22Rv1 (cell line): ENCODE data around the gene TCHP.

Experiments
- ZFX ChIP-seq: fragments of 450-650 bp; IDR thresholded peaks from 2 replicates; pipeline ENCODE4 v1.6.1; 2017; ENCODE audit warnings: antibody characterized with exemption, borderline replicate concordance
- TF ChIP-seq, protein P1 (sequence below): fragments of 450-650 bp; IDR thresholded peaks from 2 replicates; pipeline ENCODE4 v1.5.1; 2017; ENCODE audit warnings: mild to moderate bottlenecking

DNA sequence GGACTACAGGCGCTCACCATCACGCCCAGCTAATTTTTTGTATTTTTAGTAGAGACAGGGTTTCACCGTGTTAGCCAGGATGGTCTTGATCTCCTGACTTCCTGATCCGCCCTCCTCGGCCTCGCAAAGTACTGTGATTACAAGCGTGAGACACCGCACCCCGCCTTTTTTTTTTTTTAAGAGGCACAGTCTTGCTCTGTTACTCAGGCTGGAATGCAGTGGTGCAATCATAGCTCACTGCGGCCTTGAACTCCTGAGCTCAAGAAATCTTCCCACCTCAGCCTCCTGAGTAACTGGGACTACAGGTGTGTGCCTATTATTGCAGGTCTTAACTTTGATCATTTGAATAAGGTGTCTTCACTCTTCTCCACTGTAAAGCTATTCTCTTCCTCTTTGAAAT is 14.5 kb upstream of the TCHP start:
- TF ChIP-seq, protein P1, sequence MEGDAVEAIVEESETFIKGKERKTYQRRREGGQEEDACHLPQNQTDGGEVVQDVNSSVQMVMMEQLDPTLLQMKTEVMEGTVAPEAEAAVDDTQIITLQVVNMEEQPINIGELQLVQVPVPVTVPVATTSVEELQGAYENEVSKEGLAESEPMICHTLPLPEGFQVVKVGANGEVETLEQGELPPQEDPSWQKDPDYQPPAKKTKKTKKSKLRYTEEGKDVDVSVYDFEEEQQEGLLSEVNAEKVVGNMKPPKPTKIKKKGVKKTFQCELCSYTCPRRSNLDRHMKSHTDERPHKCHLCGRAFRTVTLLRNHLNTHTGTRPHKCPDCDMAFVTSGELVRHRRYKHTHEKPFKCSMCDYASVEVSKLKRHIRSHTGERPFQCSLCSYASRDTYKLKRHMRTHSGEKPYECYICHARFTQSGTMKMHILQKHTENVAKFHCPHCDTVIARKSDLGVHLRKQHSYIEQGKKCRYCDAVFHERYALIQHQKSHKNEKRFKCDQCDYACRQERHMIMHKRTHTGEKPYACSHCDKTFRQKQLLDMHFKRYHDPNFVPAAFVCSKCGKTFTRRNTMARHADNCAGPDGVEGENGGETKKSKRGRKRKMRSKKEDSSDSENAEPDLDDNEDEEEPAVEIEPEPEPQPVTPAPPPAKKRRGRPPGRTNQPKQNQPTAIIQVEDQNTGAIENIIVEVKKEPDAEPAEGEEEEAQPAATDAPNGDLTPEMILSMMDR: no peak
- TF ChIP-seq ZFX: no peak
